Subcutaneous adipose tissue (tissue), 4 donors: ENCODE results near the gene MSH5. TPM values are rescaled to one million over a fixed set of nuclear protein-coding genes. Genes with fewer than 3 reads are reported as not detected.

Source experiments
- CTCF ChIP-seq: fragments of 450-650 bp; IDR thresholded peaks from one replicate; pipeline ENCODE4 v1.5.1; 2016; ENCODE audit warnings: low read depth, mild to moderate bottlenecking, control low read depth, antibody characterized with exemption, moderate library complexity
- total RNA-seq, 4 donors: library from RNA; depleted of rRNA; stranded (reverse); fragments of >200 nt; gene quantifications; one replicate each; pipeline ENCODE4 v1.1.0, GENCODE V29; 2016

Gene MSH5
- total RNA-seq, 4 donors from 2014 or later = 7.5 to 24.5 (median 9.0) TPM

- TF ChIP-seq CTCF = no peak
Observed at GRCh38 chr6:31697555-31697954, 42.2 kb upstream of the MSH5 start.

- no peak for TF ChIP-seq CTCF
Observed at GRCh38 chr6:31700740-31701401, 38.9 kb upstream of the MSH5 start.

- no peak for TF ChIP-seq CTCF
Observed at GRCh38 chr6:31701666-31702404, 38.0 kb upstream of the MSH5 start.

GRCh38 chr6:31702405-31702818 lies 37.4 kb upstream of the MSH5 start:
- no peak for TF ChIP-seq CTCF

GRCh38 chr6:31702819-31703716 lies 36.7 kb upstream of the MSH5 start, which contains the start of gene ABHD16A:
ABHD16A (minus strand) TSS chr6:31703324; CDS start chr6:31703281, 43 bp downstream.
- no peak for TF ChIP-seq CTCF

GRCh38 chr6:31705931-31706330 lies 33.9 kb upstream of the MSH5 start:
- TF ChIP-seq CTCF = no peak

- no peak for TF ChIP-seq CTCF
Observed at GRCh38 chr6:31706599-31706998, 33.2 kb upstream of the MSH5 start, which contains the start of gene LY6G6F. LY6G6F (plus strand) TSS chr6:31706866; CDS start chr6:31706907, 41 bp downstream.
